Epithelial cell of proximal tubule (primary cell): ENCODE data around the gene CDKL1. TPM values are rescaled to one million over a fixed set of nuclear protein-coding genes. Genes with fewer than 3 reads are reported as not detected.

Experiments used
- DNase-seq: peaks from one replicate; pipeline ENCODE4 v3.0.0-alpha.2; 2011; ENCODE audit warnings: low read depth
- H3K4me3 ChIP-seq: 2 replicates; pipeline ENCODE4 v1.5.1; 2011; ENCODE audit warnings: low read depth, mild to moderate bottlenecking, low read length
- CTCF ChIP-seq: conservative IDR thresholded peaks from 2 replicates; pipeline ENCODE4 v1.5.1; 2012; ENCODE audit warnings: low read depth, mild to moderate bottlenecking, low read length
- total RNA-seq: library from RNA; depleted of rRNA; stranded (reverse); fragments of >200 nt; gene quantifications from 2 replicates; pipeline ENCODE4 v1.2.3, GENCODE V29; 2015

CDKL1 gene
- total RNA-seq, 1 donor from 2014 or later: 47.4 TPM

GRCh38 chr14:50290306-50290705 lies 106.4 kb downstream of the CDKL1 start:
- TF ChIP-seq CTCF: no peak
- DNase-seq: no peak
- H3K4me3 ChIP-seq: no peak overlapping the region

- H3K4me3 ChIP-seq: no peak overlapping the region
- TF ChIP-seq CTCF: no peak
- no peak for DNase-seq
Observed at GRCh38 chr14:50288146-50288545, 108.5 kb downstream of the CDKL1 start.

- no peak for DNase-seq
- no peak for TF ChIP-seq CTCF
- no peak overlapping the region for H3K4me3 ChIP-seq
Observed at GRCh38 chr14:50285861-50286260, 110.8 kb downstream of the CDKL1 start.

Other genes with a start within 250 kb of the CDKL1 start
- 10.1 and 13.5 TPM in 2 replicates for gene SOS2, start 165.3 kb downstream of the CDKL1 start, total RNA-seq
- gene L2HGDH, start 84.7 kb downstream of the CDKL1 start, total RNA-seq: 4.0 and 6.1 TPM in 2 replicates
- 5.4 and 9.5 TPM in 2 replicates for gene DMAC2L, start 84.6 kb downstream of the CDKL1 start, total RNA-seq
- 83.8 and 128 TPM in 2 replicates for gene MAP4K5, start 135.7 kb upstream of the CDKL1 start, total RNA-seq
- 2.0 and 5.3 TPM in 2 replicates for gene ATL1, start 163.3 kb upstream of the CDKL1 start, total RNA-seq